GM13976 (cell line): Measurements from ENCODE around the gene C10orf95.

Experiments
- DNase-seq: peaks from one replicate; pipeline ENCODE4 v3.0.0; 2012; ENCODE audit warnings: low spot score
- CTCF ChIP-seq: IDR thresholded peaks from 2 replicates; pipeline ENCODE4 v1.5.1; 2012; ENCODE audit warnings: borderline replicate concordance, mild to moderate bottlenecking; ENCODE audit not compliant: insufficient read depth; ENCODE audit errors: extremely low read depth, missing control alignments, control extremely low read depth
- in situ Hi-C: fragments of 300-500 bp; cut with MboI; formaldehyde crosslinking; loops from one replicate; pipeline ENCODE4 v1.12.0; 2022; ENCODE audit warnings: low sequenced_read_pairs, mixed read lengths, inconsistent platforms; ENCODE audit not compliant: unreplicated experiment

The C10orf95 gene

GRCh38 chr10:102435133-102435497 is 16.2 kb downstream of the C10orf95 start:
- in situ Hi-C loops: no loop called here
- no peak for TF ChIP-seq CTCF
- DNase-seq: no peak

- TF ChIP-seq CTCF: no peak
- no peak for DNase-seq
- in situ Hi-C loops: no loop called here
These were observed 16.8 kb downstream of the C10orf95 start for GRCh38 chr10:102434394-102435132.

- no peak for DNase-seq
- in situ Hi-C loops: no loop called here
- TF ChIP-seq CTCF: no peak
These were observed 17.7 kb downstream of the C10orf95 start for GRCh38 chr10:102433619-102434046.

- in situ Hi-C loops: no loop called here
- TF ChIP-seq CTCF: no peak
- peak; percentile 95 for DNase-seq
These were observed 19.0 kb downstream of the C10orf95 start, which contains the start of gene CUEDC2 for GRCh38 chr10:102432162-102432950. Gene CUEDC2 (minus strand): TSS chr10:102432574. CDS start chr10:102425188, 7,386 bp downstream.

- no peak for DNase-seq
- TF ChIP-seq CTCF: no peak
- in situ Hi-C loops: no loop called here
These were observed 19.8 kb downstream of the C10orf95 start for GRCh38 chr10:102431452-102432124.

- no peak for DNase-seq
- no peak for TF ChIP-seq CTCF
- in situ Hi-C loops: no loop called here
These were observed 21.9 kb downstream of the C10orf95 start for GRCh38 chr10:102429468-102429867.
